PC-9 (cell line): Measurements from ENCODE around the gene SLC25A53.
"Not testable (repeated sequence)": the region's sequence is repeated elsewhere in the genome, so short reads cannot be mapped to it uniquely, and the experiment has no call there.

Experiments
- EZH2 ChIP-seq: fragments of 200-600 bp; sonication (generic); IDR thresholded peaks from 2 replicates; pipeline ENCODE4 v1.8.0; 2017; ENCODE audit warnings: antibody characterized with exemption, low read depth
- TF ChIP-seq, protein P1 (sequence below): fragments of 200-600 bp; sonication (generic); conservative IDR thresholded peaks from 2 replicates; pipeline ENCODE4 v1.6.1; 2017; ENCODE audit warnings: mixed run types, antibody characterized with exemption, mild to moderate bottlenecking, moderate library complexity

DNA sequence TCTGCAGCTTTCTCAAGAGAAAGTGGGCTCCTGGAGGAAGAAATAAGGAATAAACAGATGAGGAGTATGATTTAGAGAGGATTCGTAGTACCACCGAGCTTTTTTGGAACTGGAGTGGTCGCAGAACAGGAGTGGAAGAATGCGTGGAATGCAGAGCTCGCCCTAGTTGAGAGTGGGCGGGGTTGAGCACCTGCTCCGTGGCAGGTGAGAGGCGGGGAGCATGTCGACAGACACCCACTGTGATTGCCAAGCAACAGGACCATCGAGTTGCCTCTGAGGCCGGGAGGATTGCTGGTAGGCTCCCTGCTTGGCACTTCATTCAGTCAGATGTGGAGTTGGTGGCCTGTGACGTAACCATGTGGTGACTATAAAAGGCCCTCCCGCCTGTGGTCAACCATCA lies 101.9 kb downstream of the SLC25A53 start:
- TF ChIP-seq EZH2, result not testable (repeated sequence)
- TF ChIP-seq, protein P1, sequence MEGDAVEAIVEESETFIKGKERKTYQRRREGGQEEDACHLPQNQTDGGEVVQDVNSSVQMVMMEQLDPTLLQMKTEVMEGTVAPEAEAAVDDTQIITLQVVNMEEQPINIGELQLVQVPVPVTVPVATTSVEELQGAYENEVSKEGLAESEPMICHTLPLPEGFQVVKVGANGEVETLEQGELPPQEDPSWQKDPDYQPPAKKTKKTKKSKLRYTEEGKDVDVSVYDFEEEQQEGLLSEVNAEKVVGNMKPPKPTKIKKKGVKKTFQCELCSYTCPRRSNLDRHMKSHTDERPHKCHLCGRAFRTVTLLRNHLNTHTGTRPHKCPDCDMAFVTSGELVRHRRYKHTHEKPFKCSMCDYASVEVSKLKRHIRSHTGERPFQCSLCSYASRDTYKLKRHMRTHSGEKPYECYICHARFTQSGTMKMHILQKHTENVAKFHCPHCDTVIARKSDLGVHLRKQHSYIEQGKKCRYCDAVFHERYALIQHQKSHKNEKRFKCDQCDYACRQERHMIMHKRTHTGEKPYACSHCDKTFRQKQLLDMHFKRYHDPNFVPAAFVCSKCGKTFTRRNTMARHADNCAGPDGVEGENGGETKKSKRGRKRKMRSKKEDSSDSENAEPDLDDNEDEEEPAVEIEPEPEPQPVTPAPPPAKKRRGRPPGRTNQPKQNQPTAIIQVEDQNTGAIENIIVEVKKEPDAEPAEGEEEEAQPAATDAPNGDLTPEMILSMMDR, result not testable (repeated sequence)
